OCI-LY7 (cell line): ENCODE measurements around the gene SEMA4D. TPM values are rescaled to one million over a fixed set of nuclear protein-coding genes. Genes with fewer than 3 reads are reported as not detected.
A peak's percentile ranks its signal among the peaks of the same experiment; 100 is the strongest.

ENCODE experiments used
- Bru-seq: library from RNA; stranded (reverse); fragments of 400-500 nt; gene quantifications from one replicate; lab custom pipeline; 2021; lab: Mats Ljungman, UMichigan
- BruChase-seq, 2 experiments: library from RNA; stranded (reverse); fragments of 400-500 nt; gene quantifications; one replicate each; lab custom pipeline; 2021; lab: Mats Ljungman, UMichigan
- BruUV-seq: library from RNA; stranded (reverse); fragments of 400-500 nt; replicated peaks from 2 replicates; lab custom pipeline; 2021; lab: Mats Ljungman, UMichigan
- CTCF ChIA-PET: fragments of 300-600 bp; sonication (Branson Sonifier 250); formaldehyde crosslinking; loops from one replicate; lab custom pipeline; 2022; ENCODE audit warnings: antibody characterized with exemption; ENCODE audit not compliant: unreplicated experiment; lab: Charles Lee
- POLR2A ChIA-PET: fragments of 300-600 bp; sonication (Branson Sonifier 250); formaldehyde crosslinking; loops from one replicate; lab custom pipeline; 2022; ENCODE audit warnings: antibody characterized with exemption; lab: Charles Lee
- DNase-seq: peaks from one replicate; pipeline ENCODE4 v3.0.0-alpha.2; 2015; ENCODE audit warnings: low spot score
- H2AFZ ChIP-seq: fragments of 200-600 bp; sonication (generic), shearing (Covaris generic); 2 replicates; pipeline ENCODE4 v1.6.1; 2014; ENCODE audit warnings: mild to moderate bottlenecking, antibody characterized with exemption, low read length, moderate library complexity
- H3K27ac ChIP-seq: fragments of 200-600 bp; sonication (generic); 2 replicates; pipeline ENCODE4 v1.5.1; 2014; ENCODE audit warnings: mixed run types, low read depth, mild to moderate bottlenecking, moderate library complexity, low read length, inconsistent platforms; ENCODE audit not compliant: poor library complexity, severe bottlenecking
- H3K36me3 ChIP-seq: fragments of 200-600 bp; sonication (generic); 2 replicates; pipeline ENCODE4 v1.6.1; 2014; ENCODE audit warnings: mild to moderate bottlenecking, antibody characterized with exemption, low read length, moderate library complexity, mixed read lengths; ENCODE audit not compliant: insufficient read depth
- H3K4me1 ChIP-seq: fragments of 200-600 bp; sonication (generic); 2 replicates; pipeline ENCODE4 v1.5.1; 2014; ENCODE audit warnings: mild to moderate bottlenecking, low read length; ENCODE audit not compliant: insufficient read depth, poor library complexity, severe bottlenecking
- H3K4me2 ChIP-seq: fragments of 200-600 bp; sonication (generic); 2 replicates; pipeline ENCODE4 v1.6.1; 2014; ENCODE audit warnings: mild to moderate bottlenecking, low read length
- H3K4me3 ChIP-seq: fragments of 200-600 bp; sonication (generic); 2 replicates; pipeline ENCODE4 v1.5.1; 2014; ENCODE audit warnings: mild to moderate bottlenecking, low read depth, low read length; ENCODE audit not compliant: poor library complexity, severe bottlenecking
- H3K79me2 ChIP-seq: fragments of 200-600 bp; sonication (generic); 2 replicates; pipeline ENCODE4 v1.6.1; 2016; ENCODE audit warnings: low read depth, mild to moderate bottlenecking, low read length, moderate library complexity, mixed read lengths; ENCODE audit not compliant: insufficient read depth
- H3K9me2 ChIP-seq: fragments of 200-600 bp; sonication (generic); 2 replicates; pipeline ENCODE4 v1.6.1; 2016; ENCODE audit warnings: mild to moderate bottlenecking, low read length, mixed read lengths; ENCODE audit not compliant: insufficient read depth
- H3K9me3 ChIP-seq: fragments of 200-600 bp; sonication (generic); 2 replicates; pipeline ENCODE4 v1.6.1; 2014; ENCODE audit warnings: mild to moderate bottlenecking, mixed run types, low read length, mixed read lengths
- H4K20me1 ChIP-seq: fragments of 200-600 bp; sonication (generic); 2 replicates; pipeline ENCODE4 v1.6.1; 2014; ENCODE audit warnings: mild to moderate bottlenecking, antibody characterized with exemption, low read length, moderate library complexity, mixed read lengths; ENCODE audit not compliant: insufficient read depth
- CTCF ChIP-seq: fragments of 200-600 bp; sonication (generic); conservative IDR thresholded peaks from 2 replicates; pipeline ENCODE4 v1.5.1; 2014; ENCODE audit warnings: mild to moderate bottlenecking, antibody characterized with exemption, low read length, moderate library complexity, mixed read lengths
- EZH2phosphoT487 ChIP-seq: fragments of 200-600 bp; sonication (generic); IDR thresholded peaks from 2 replicates; pipeline ENCODE4 v1.6.1; 2018; ENCODE audit warnings: low read depth, borderline replicate concordance, mild to moderate bottlenecking, mixed run types, antibody characterized with exemption, low read length, moderate library complexity, mixed read lengths
- intact Hi-C: fragments of 100-400 bp; cut with micrococcal nuclease; formaldehyde crosslinking; loops from one replicate; pipeline ENCODE4 v1.10.0; 2022; ENCODE audit not compliant: unreplicated experiment
- long read RNA-seq: library from polyadenylated mRNA; stranded (forward); transcript quantifications from one replicate; pipeline ENCODE4 v2.0.0, GENCODE V29; 2022
- total RNA-seq, 2 experiments: library from RNA; depleted of rRNA in 1 of 2; stranded (reverse); fragments of >200 nt in 1 of 2; shearing (Covaris generic) in 1 of 2; gene quantifications; 2 replicates each; pipeline ENCODE4 v1.2.3, GENCODE V29; 2014 to 2022

Gene SEMA4D
- total RNA-seq (2014; rRNA removed; shearing (Covaris generic)), result 28.5 and 33.7 TPM in 2 replicates
- total RNA-seq (2022), result 52.8 and 60.5 TPM in 2 replicates
- Bru-seq, nascent RNA, result percentile 63 among the genes with signal in this experiment
- percentile 67 among the genes with signal in this experiment for BruChase-seq, experiment 1, labeled RNA remaining after a 6-hour chase
- percentile 61 among the genes with signal in this experiment for BruChase-seq, experiment 2, labeled RNA remaining after a 2-hour chase
- long read RNA-seq, full-length matches to known transcripts, result 16 of 66 reads
- long read RNA-seq, partial matches to known transcripts, result 30 of 66 reads
- long read RNA-seq, other reads (novel, unspliced or antisense), result 20 of 66 reads

DNA sequence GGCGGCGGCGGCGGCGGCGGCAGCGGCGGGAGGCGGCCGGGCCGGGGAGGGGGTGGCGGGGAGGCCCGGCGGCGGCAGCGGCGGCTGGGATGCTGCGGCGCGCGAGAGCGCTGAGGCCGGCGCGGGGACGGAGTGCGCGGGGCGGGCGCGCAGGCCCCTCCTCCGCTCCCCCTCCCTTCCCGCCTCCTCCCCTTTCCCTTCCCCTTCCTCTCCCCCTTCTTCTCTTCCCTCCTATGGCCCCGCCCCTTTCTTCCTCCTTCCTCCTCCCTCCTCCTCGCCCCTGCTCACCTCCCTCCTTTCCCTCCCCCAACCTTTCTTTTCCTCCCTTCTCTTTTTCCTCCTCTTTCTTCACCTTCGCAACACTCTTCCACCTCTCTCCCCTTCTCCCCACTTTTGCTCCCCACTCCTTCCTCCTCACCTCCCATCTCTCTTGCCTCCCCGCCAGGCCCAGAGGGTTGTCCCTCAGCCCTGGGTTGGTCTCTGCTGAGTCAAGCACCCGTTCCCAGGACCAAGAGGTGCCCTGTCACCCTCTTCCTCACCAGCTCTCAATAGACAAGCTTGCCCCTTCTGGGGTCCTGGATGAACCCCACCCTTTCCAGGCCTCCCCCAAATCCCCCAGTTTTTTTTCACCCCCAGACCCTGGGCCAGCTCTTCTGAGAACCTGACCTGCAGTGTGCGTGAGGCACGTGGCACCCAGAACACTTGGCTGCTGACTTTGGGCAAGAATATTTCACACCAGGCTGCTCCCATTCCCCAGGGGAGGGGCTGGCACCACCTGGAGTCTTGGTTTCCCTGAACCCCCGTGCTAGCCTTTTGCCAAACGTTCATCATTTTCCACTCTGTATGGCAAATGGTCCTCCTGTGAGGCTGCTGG is at the start of gene SEMA4D:
Gene SEMA4D, minus strand, starts transcription at position 136 of the 874 bp plus-strand sequence. CDS start 92,657 bp downstream, outside the sequence.
- BruUV-seq, result no TSS peak
- intact Hi-C loops, result loop anchor here (1.0 to 5.0 kb wide), 5 partner anchors 44 to 181 kb away; partner anchors contain the start of gene SECISBP2
- Histone ChIP-seq H4K20me1 (no peaks in the 10 kb centered on the region; the same call in 1 of the 2 replicates), H3K27ac (peak within 1 kb of the TSS; percentile 35), H3K4me2 (peak within 1 kb of the TSS; percentile 71), H3K9me2 (no peaks in the 10 kb centered on the region), H3K9me3 (no peaks in the 10 kb centered on the region), H3K36me3 (no peaks in the 10 kb centered on the region), H3K4me3 (peak within 1 kb of the TSS; percentile 83), H3K79me2 (peaks cover 9% of the 10 kb centered on the region; the same call in 1 of the 2 replicates), H3K4me1 (peaks cover 54% of the 10 kb centered on the region), H2AFZ (peak within 1 kb of the TSS; percentile 88; the same call in 1 of the 2 replicates)
- TF ChIP-seq CTCF (no peak), EZH2phosphoT487 (no peak)
- DNase-seq, result peak; percentile 67
- CTCF ChIA-PET, result interaction anchor here (1.1 kb wide), 1 partner anchor 69 kb away, joined by 3 read pairs; no protein-coding TSS in a partner anchor
- POLR2A ChIA-PET, result interaction anchor here (0.5 to 1.8 kb wide), 3 partner anchors 8 to 25 kb away, joined by 3 to 5 read pairs (median 3); no protein-coding TSS in a partner anchor

DNA sequence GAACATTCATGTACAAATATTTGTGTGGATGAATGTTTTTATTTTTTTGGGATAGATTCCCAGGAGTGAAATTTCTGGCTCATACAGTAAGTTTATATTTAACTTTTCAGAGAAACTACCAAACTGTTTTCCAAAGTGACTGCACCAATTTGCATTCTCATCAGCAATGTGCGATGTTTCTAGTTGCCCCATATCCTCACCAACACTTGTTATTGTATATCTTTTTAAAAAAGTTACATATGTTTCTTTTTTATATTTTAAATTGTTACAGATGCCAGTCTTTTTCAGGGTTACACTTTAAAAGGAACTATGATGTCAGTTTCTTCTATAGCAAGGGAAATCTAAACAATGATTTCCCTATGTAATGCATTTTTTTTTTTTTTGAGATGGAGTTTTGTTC is 49.1 kb upstream of the SEMA4D start:
- no peaks in the 10 kb centered on the region for H3K79me2 ChIP-seq
- TF ChIP-seq EZH2phosphoT487, result no peak
- TF ChIP-seq CTCF, result no peak
- intact Hi-C loops, result no loop called here
- no peak overlapping the region for H2AFZ ChIP-seq
- no peaks in the 10 kb centered on the region for H4K20me1 ChIP-seq
- H3K9me2 ChIP-seq, result no peaks in the 10 kb centered on the region
- peaks cover 43% of the 10 kb centered on the region for H3K4me1 ChIP-seq
- BruUV-seq, result no TSS peak
- CTCF ChIA-PET, result no interaction called here
- no peak overlapping the region for H3K4me2 ChIP-seq
- DNase-seq, result no peak
- POLR2A ChIA-PET, result no interaction called here
- H3K36me3 ChIP-seq, result no peaks in the 10 kb centered on the region; the same call in 1 of the 2 replicates
- H3K9me3 ChIP-seq, result peaks cover 12% of the 10 kb centered on the region; the same call in 1 of the 2 replicates
- no peak overlapping the region for H3K4me3 ChIP-seq
- H3K27ac ChIP-seq, result no peak overlapping the region
